Medulla oblongata (tissue), 1 donor: ENCODE results near the gene ZNF124.

Experiments used
- DNase-seq: peaks from one replicate; pipeline ENCODE4 v3.0.0-alpha.2; 2015; ENCODE audit errors: extremely low spot score

ZNF124 gene

DNA sequence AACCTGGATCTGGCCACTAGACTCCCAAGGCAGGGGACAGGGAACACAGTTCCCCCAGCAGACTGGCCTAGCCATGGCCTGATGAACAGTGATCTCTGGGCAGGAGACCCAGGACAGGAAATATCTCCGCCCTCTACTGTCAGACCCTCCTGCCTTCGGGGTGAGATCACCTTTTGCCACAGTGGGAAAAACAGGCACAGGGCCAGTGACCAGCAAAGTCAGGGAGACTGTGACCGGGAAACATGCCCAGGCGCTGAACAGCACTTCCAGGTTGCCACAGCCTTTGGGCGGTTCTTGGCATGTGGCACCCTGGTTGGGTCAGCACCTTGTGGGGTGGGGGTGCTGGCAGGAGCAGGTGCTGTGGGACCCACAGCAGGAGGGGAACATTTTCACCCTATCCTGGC lies 58.7 kb downstream of the ZNF124 start:
- no peak for DNase-seq

DNA sequence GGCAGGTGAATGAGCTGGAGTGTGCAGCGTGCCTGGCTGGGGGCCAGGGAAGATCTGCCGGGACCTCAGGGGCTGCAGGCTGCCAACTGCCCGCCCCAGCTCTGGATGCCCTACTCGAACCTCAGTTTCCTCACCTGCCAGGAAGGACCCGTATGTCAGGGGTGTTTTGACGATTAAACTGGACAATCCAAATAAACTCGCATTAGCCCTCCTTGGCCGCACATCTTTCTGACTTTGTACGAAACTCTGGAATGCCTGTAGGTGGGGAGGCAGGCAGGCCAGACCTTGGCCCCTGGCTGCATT lies 59.4 kb downstream of the ZNF124 start:
- DNase-seq = no peak

DNA sequence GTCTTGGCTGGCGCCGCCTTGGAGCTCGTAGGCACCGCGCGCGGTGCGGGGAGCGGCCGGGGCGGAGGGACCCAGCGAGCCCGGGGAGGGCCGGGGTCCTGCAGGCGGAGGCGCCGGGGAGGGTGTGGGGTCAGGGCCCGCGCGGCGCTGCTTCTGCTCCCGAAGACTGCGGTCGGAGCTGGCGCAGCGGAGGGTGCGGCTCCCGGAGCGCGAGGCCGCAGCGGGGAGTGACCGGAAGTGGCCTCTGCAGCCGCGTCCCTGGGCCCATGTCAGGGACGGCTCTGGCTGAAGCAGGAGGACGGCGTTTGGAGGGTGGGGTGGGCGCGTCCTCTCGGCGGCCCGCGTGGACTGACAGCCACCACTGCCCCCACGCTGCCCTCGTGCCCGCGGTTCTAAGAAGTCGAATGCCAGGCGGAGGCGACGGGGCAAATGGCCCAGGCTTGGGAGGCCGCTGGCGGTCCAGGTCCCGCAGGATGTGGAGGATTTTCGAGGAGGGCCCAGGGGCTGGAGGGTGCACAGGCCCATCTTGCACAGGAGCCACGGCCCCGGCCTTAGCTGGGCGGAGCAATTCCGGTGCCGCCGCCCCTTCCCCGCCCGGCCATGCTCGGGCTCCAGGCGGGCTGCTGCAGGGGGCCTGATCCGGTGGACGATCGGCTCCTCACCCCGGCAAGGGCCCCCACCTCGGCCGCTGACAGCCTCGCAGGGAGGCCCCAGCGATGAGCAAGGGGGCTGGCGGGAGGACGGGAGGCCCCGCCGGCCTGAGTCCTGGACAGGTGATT lies 59.9 kb downstream of the ZNF124 start:
- peak; percentile 41 for DNase-seq

DNA sequence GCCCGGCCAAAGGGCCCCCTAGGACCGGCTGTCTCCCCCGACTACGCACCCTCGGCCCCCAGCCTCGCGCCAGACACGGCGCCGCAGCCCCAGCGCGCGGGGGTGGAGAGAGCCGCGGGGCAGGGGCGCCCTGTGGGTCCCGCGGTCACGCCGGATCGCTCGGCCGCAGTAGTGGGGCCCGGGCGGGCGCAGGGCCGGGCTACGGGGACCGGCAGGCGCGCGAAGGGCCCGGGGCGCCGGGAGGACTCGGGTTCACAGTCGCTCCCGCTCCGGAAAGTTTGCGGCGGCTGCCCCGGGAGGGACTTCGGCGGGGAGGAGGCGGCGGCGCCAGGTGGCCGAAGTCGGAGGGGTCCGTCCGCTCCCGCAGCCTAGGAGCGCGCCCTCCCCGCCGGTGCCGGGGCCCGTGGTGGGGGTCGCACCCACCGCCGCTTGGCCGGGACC lies 60.5 kb downstream of the ZNF124 start:
- DNase-seq = no peak

DNA sequence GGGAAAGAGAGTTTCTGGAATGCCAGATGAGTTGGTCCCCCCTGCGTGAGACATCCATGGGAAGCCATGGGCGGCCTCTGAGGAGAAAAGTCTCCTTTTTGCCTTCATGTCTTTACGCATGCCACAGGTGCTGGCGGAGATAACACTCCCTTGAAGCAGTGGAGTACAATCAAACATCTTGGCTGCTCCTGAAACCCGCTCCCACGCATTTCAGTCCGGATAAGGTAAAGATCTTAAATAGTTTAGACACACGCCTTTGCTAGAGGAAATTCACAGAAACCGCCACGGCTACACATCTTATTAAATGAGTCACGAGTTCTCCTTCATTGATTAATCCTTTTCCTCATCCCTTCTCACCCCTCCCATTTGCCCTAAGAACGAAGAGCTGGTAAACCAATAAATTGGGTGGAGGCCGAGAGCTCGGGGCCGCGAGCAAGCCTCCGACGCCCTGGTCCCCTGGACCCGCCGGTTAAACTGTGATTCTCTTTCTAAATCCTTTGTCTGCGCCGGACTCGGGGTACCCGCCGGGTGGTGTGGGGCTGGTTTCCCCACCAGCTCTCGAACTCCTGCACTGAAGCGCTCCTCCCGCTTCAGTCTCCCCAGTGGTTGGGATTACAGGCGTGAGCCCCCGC lies 61.1 kb downstream of the ZNF124 start:
- no peak for DNase-seq

DNA sequence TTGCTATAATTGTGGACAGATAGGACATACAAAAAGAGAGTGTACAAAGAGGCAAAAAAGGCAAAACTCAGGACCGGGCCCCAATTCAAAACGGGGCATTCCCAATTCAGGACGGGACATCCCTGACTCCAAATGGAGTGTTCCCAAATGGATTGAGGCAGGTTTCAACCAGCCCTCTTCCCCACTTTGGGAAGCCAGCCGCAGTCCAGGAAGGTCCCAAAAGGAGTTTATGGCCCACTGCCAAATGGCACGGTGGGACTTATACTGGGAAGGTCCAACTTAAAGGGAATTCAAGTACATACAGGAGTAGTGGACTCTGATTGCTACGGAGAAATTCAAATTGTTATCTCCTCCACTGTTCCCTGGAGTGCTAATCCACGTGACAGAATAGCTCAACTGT lies 64.1 kb downstream of the ZNF124 start:
- no peak for DNase-seq

DNA sequence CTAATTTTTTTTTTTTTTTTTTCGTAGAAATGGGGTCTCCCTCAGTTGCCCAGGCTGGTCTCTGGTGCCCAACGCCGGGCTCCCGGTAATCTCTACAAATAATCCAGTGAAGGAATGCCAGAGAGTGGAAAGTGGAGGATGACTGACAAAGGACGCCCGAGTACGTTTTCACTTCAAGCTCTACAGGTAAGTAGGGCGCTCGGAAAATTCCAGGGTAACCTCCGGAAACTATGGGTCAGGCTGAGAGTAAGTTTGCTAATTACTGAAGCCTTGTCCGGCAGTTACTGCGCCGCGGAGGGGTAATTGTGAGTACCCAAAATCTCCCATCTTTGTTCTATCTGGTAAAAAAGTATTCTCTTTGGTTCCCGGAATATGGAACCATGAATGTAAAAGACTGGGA lies 65.9 kb downstream of the ZNF124 start:
- DNase-seq = no peak
